Measurements from ENCODE around the gene RBPJL. TPM values are rescaled to one million over a fixed set of nuclear protein-coding genes. Genes with fewer than 3 reads are reported as not detected.

Gene RBPJL
- total RNA-seq, 1 experiment from 2014 or later, result not detected

- ChIA-PET CTCF (interaction anchor here (0.8 to 5.4 kb wide), 10 partner anchors 9 to 274 kb away, joined by 3 to 30 read pairs (median 4); no protein-coding TSS in a partner anchor), RAD21 (ENCODE audit: low non-redundant PET in 1 of 2, low total read pairs in 2 of 2, uncharacterized antibody in 2 of 2, unreplicated experiment in 2 of 2) (no interaction called here), POLR2A (no interaction called here)
- Histone ChIP-seq H3K27me3 (ENCODE audit: insufficient read depth, low read length) (no peaks in the 10 kb centered on the region), H3K9me3 (ENCODE audit: control insufficient read depth in 1 of 2, insufficient read depth in 1 of 2, low read depth in 1 of 2, low read length in 2 of 2) (peaks cover 0 to 3% of the 10 kb centered on the region in 2 experiments; a peak in 1 of 4 replicates), H3K4me2 (ENCODE audit: low read length) (peak overlapping the region; percentile 87), H3K79me2 (ENCODE audit: insufficient read depth, low read length) (no peaks in the 10 kb centered on the region), H3K9ac (ENCODE audit: low read length) (0 out of 2 replicates have a peak overlapping the region, but pooled peaks have one; percentile 52), H4K20me1 (ENCODE audit: insufficient read depth) (no peaks in the 10 kb centered on the region), H3K4me3 (replicated peaks in 1 of 2; ENCODE audit: low read depth in 1 of 2, low read length in 2 of 2) (peak overlapping the region in 1 of 2 experiments; percentile 59; a peak in 2 of 4 replicates), H3K9me2 (ENCODE audit: insufficient read depth) (no peaks in the 10 kb centered on the region), H3K36me3 (ENCODE audit: control insufficient read depth in 1 of 2, insufficient read depth in 2 of 2, low read length in 2 of 2) (no peaks in the 10 kb centered on the region), H3K4me1 (ENCODE audit: control insufficient read depth in 1 of 2, insufficient read depth in 2 of 2, low read length in 2 of 2) (peaks cover 0 to 12% of the 10 kb centered on the region in 2 experiments; a peak in 2 of 4 replicates), H2AFZ (ENCODE audit: low read depth, low read length, poor library complexity, severe bottlenecking) (peak overlapping the region; percentile 81), H3K27ac (ENCODE audit: low read depth, low read length) (no peak overlapping the region)
- intact Hi-C loops (cut with micrococcal nuclease), result no loop called here
- ATAC-seq (no peak), DNase-seq (ENCODE audit: low read depth, low spot score) (no peak)
- BruUV-seq (replicated peaks), result no TSS peak
- TF ChIP-seq CBX3 (IDR thresholded peaks at IDR 0.05; ENCODE audit: low read depth), result 0 out of 2 replicates have a peak, but pooled peaks have one; percentile 10
- TF ChIP-seq ZNF274 (IDR thresholded peaks at IDR 0.05; ENCODE audit: low read depth, low read length), result no peak
- TF ChIP-seq MAX (IDR thresholded peaks at IDR 0.05), result 0 out of 2 replicates have a peak, but pooled peaks have one; percentile 1
Measured at GRCh38 chr20:45294003-45294368, 12.7 kb upstream of the RBPJL start.

GRCh38 chr20:45294659-45295058 lies 12.0 kb upstream of the RBPJL start:
- intact Hi-C loops (cut with micrococcal nuclease), result no loop called here
- no peaks in the 10 kb centered on the region for H3K9me2 ChIP-seq (ENCODE audit: insufficient read depth)
- no peak overlapping the region for H3K27ac ChIP-seq (ENCODE audit: low read depth, low read length)
- H4K20me1 ChIP-seq (ENCODE audit: insufficient read depth), result no peaks in the 10 kb centered on the region
- H3K9ac ChIP-seq (ENCODE audit: low read length), result no peak overlapping the region
- ChIA-PET CTCF (interaction anchor here (1.2 to 5.4 kb wide), 6 partner anchors 9 to 177 kb away, joined by 4 to 30 read pairs (median 8); no protein-coding TSS in a partner anchor), RAD21 (ENCODE audit: low non-redundant PET in 1 of 2, low total read pairs in 2 of 2, uncharacterized antibody in 2 of 2, unreplicated experiment in 2 of 2) (no interaction called here), POLR2A (no interaction called here)
- ATAC-seq (no peak), DNase-seq (ENCODE audit: low read depth, low spot score) (no peak)
- TF ChIP-seq SP1 (IDR thresholded peaks at IDR 0.05; ENCODE audit: low read depth) (no peak), MAX (IDR thresholded peaks at IDR 0.05) (no peak), CTCF (IDR thresholded peaks at IDR 0.05 in 2 of 3, conservative IDR thresholded peaks at IDR 0.05 in 1 of 3; ENCODE audit: borderline replicate concordance in 1 of 3, insufficient read depth in 1 of 3, low read depth in 2 of 3, low read length in 2 of 3) (no peak), SIN3A (IDR thresholded peaks at IDR 0.05; ENCODE audit: low read depth) (no peak), EGR1 (IDR thresholded peaks at IDR 0.05; ENCODE audit: low read depth) (no peak), CEBPB (IDR thresholded peaks at IDR 0.05; ENCODE audit: low read depth) (no peak), ZBTB33 (IDR thresholded peaks at IDR 0.05; ENCODE audit: extremely low read depth, insufficient replicate concordance, low read length) (no peak), RAD21 (IDR thresholded peaks at IDR 0.05; ENCODE audit: low read depth) (no peak), ZFX (IDR thresholded peaks at IDR 0.05) (no peak)
- H3K4me3 ChIP-seq (replicated peaks in 1 of 2; ENCODE audit: low read depth in 1 of 2, low read length in 2 of 2), result no peak overlapping the region
- H3K4me2 ChIP-seq (ENCODE audit: low read length), result no peak overlapping the region
- no peaks in the 10 kb centered on the region for H3K27me3 ChIP-seq (ENCODE audit: insufficient read depth, low read length)
- no TSS peak for BruUV-seq (replicated peaks)
- H2AFZ ChIP-seq (ENCODE audit: low read depth, low read length, poor library complexity, severe bottlenecking), result no peak overlapping the region
- no peaks in the 10 kb centered on the region for H3K36me3 ChIP-seq (ENCODE audit: control insufficient read depth in 1 of 2, insufficient read depth in 2 of 2, low read length in 2 of 2)
- H3K9me3 ChIP-seq (ENCODE audit: control insufficient read depth in 1 of 2, insufficient read depth in 1 of 2, low read depth in 1 of 2, low read length in 2 of 2), result peaks cover 0 to 3% of the 10 kb centered on the region in 2 experiments; a peak in 1 of 4 replicates
- H3K4me1 ChIP-seq (ENCODE audit: control insufficient read depth in 1 of 2, insufficient read depth in 2 of 2, low read length in 2 of 2), result peaks cover 0 to 12% of the 10 kb centered on the region in 2 experiments; a peak in 2 of 4 replicates
- H3K79me2 ChIP-seq (ENCODE audit: insufficient read depth, low read length), result no peaks in the 10 kb centered on the region
